Upper lobe of left lung (tissue), 6 donors: ENCODE measurements around the gene OR8G1. TPM values are rescaled to one million over a fixed set of nuclear protein-coding genes. Genes with fewer than 3 reads are reported as not detected.

Experiments used
- ATAC-seq, 2 donors: fragments of 200-7000 bp; cut with Tn5 transposase; one replicate each; pipeline ENCODE4 v1.9.1; 2022; ENCODE audit warnings: mild to moderate bottlenecking in 2 of 2, moderate library complexity in 2 of 2; ENCODE audit not compliant: low FRiP score in 2 of 2
- DNase-seq, 2 donors: peaks; one replicate each; pipeline ENCODE4 v3.0.0-alpha.2; 2019 to 2020
- H3K27ac ChIP-seq, 4 donors: fragments of 200-600 bp; sonication (generic); one replicate each; pipeline ENCODE4 v1.5.1; 2016 to 2019
- H3K27me3 ChIP-seq, 4 donors: fragments of 200-600 bp; sonication (generic); one replicate each; pipeline ENCODE4 v1.5.1; 2017 to 2019
- H3K36me3 ChIP-seq, 4 donors: fragments of 200-600 bp; sonication (generic); one replicate each; pipeline ENCODE4 v1.5.1; 2016 to 2019
- H3K4me1 ChIP-seq, 4 donors: fragments of 200-600 bp; sonication (generic); one replicate each; pipeline ENCODE4 v1.5.1; 2018 to 2019
- H3K4me3 ChIP-seq, 4 donors: fragments of 200-600 bp; sonication (generic); one replicate each; pipeline ENCODE4 v1.5.1; 2017 to 2019; ENCODE audit warnings: mild to moderate bottlenecking in 2 of 4, moderate library complexity in 1 of 4
- H3K9me3 ChIP-seq, 4 donors: fragments of 200-600 bp; sonication (generic); one replicate each; pipeline ENCODE4 v1.5.1; 2018 to 2019
- CTCF ChIP-seq, 6 experiments: fragments of 450-650 bp in 4 of 6; fragments of 200-600 bp in 2 of 6; sonication (generic) in 2 of 6; IDR thresholded peaks; one replicate each; pipeline ENCODE4 v1.5.1; 2016 to 2019; ENCODE audit warnings: antibody characterized with exemption in 6 of 6
- EP300 ChIP-seq, 4 donors: sonication (generic); formaldehyde crosslinking; IDR thresholded peaks; one replicate each; pipeline ENCODE4 v1.5.1; 2017; ENCODE audit warnings: antibody characterized with exemption in 4 of 4, control low read depth in 2 of 4
- POLR2A ChIP-seq, 4 donors: fragments of 450-650 bp; IDR thresholded peaks; one replicate each; pipeline ENCODE4 v1.5.1; 2016 to 2017; ENCODE audit warnings: antibody characterized with exemption in 4 of 4, mild to moderate bottlenecking in 2 of 4
- POLR2AphosphoS5 ChIP-seq, 2 donors: sonication (generic); formaldehyde crosslinking; IDR thresholded peaks; one replicate each; pipeline ENCODE4 v1.5.1; 2017; ENCODE audit warnings: antibody characterized with exemption in 2 of 2
- WGBS, 2 donors: methylation state at CpG; one replicate each; pipeline ENCODE4 v1.1.5; 2017 to 2018; 5-methylcytosine and 5-hydroxymethylcytosine counted together
- total RNA-seq, 6 donors: library from RNA; depleted of rRNA in 4 of 6; stranded (reverse); fragments of >200 nt in 4 of 6; gene quantifications; one replicate each; pipeline versions ENCODE4 v1.1.0 to v1.2.1, GENCODE V29; 2016 to 2021
- donor health status: DM: no; HTN: no; CAD: no; lungs with moderate emphysema.
- donor health status: DM: no; HTN: yes; CAD: no; lungs with severe emphysema.

Gene OR8G1
- total RNA-seq, 6 donors from 2014 or later: not detected

- Histone ChIP-seq H3K27me3 (no peaks in the 10 kb centered on the region), H3K36me3 (no peaks in the 10 kb centered on the region), H3K4me3 (no peak overlapping the region), H3K4me1 (no peaks in the 10 kb centered on the region), H3K27ac (no peak overlapping the region), H3K9me3 (no peaks in the 10 kb centered on the region)
- ATAC-seq: no peak
- no peak for TF ChIP-seq POLR2A (IDR thresholded peaks at IDR 0.05)
- no peak for TF ChIP-seq CTCF (IDR thresholded peaks at IDR 0.05)
- TF ChIP-seq EP300 (IDR thresholded peaks at IDR 0.05): no peak
- no peak for TF ChIP-seq POLR2AphosphoS5 (IDR thresholded peaks at IDR 0.05)
- WGBS, 2 donors: 82 to 92% methylated on average over 5 of the region's 5 CpGs
- no peak for DNase-seq
Measured at GRCh38 chr11:124204008-124204407, 36.9 kb upstream of the OR8G1 start.

DNA sequence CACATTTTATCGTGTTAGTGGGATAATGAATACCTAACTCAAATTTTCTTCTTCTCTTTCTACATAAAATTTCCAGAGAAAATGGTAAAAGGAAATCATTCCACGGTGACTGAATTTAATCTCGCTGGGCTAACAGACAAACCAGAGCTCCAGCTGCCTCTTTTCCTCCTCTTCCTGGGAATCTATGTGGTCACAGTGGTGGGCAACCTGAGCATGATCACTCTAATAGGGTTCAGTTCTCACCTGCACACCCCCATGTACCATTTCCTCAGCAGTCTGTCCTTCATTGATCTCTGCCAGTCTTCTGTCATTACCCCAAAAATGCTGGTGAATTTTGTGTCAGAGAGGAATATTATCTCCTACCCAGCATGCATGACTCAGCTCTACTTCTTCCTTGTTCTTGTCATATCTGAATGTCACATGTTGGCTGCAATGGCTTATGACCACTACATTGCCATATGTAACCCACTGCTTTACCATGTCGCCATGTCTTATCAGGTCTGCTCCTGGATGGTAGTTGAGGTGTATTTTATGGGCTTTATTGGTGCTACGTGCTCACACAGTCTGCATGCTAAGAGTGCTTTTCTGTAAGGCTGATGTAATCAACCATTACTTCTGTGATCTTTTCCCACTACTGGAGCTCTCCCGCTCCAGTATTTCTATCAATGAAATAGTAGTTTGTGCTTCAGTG lies 33.6 kb upstream of the OR8G1 start:
- no peaks in the 10 kb centered on the region for H3K36me3 ChIP-seq
- no peaks in the 10 kb centered on the region for H3K4me1 ChIP-seq
- TF ChIP-seq EP300 (IDR thresholded peaks at IDR 0.05) (no peak), POLR2AphosphoS5 (IDR thresholded peaks at IDR 0.05) (no peak), POLR2A (IDR thresholded peaks at IDR 0.05) (no peak), CTCF (IDR thresholded peaks at IDR 0.05) (no peak)
- WGBS, 2 donors: 80 to 82% methylated on average over 6 of the region's 6 CpGs
- ATAC-seq: no peak
- no peaks in the 10 kb centered on the region for H3K27me3 ChIP-seq
- H3K4me3 ChIP-seq: no peak overlapping the region
- no peaks in the 10 kb centered on the region for H3K9me3 ChIP-seq
- DNase-seq: no peak
- no peak overlapping the region for H3K27ac ChIP-seq

GRCh38 chr11:124209824-124210357 lies 31.0 kb upstream of the OR8G1 start:
- ATAC-seq (peak; percentile 14 to 17), DNase-seq (peak in 1 of 2 donors; percentile 37)
- Histone ChIP-seq H3K27me3 (no peaks in the 10 kb centered on the region), H3K36me3 (no peaks in the 10 kb centered on the region), H3K27ac (no peak overlapping the region), H3K4me1 (no peaks in the 10 kb centered on the region), H3K4me3 (no peak overlapping the region), H3K9me3 (no peaks in the 10 kb centered on the region)
- no peak for TF ChIP-seq POLR2AphosphoS5 (IDR thresholded peaks at IDR 0.05)
- TF ChIP-seq EP300 (IDR thresholded peaks at IDR 0.05): no peak
- no peak for TF ChIP-seq POLR2A (IDR thresholded peaks at IDR 0.05)
- TF ChIP-seq CTCF (IDR thresholded peaks at IDR 0.05): no peak
- 80 to 88% methylated on average over 1 to 3 of the region's 6 CpGs for WGBS, 2 donors

- DNase-seq: peak in 1 of 2 donors; percentile 52
- no peak overlapping the region for H3K27ac ChIP-seq
- WGBS, 2 donors: 60% methylated on average over 5 of the region's 5 CpGs; no CpG with 5 or more reads in 1 of the 2 donors
- no peaks in the 10 kb centered on the region for H3K27me3 ChIP-seq
- peak; percentile 19 to 32 for ATAC-seq
- TF ChIP-seq POLR2A (IDR thresholded peaks at IDR 0.05): no peak
- TF ChIP-seq CTCF (IDR thresholded peaks at IDR 0.05): no peak
- TF ChIP-seq EP300 (IDR thresholded peaks at IDR 0.05): no peak
- no peak for TF ChIP-seq POLR2AphosphoS5 (IDR thresholded peaks at IDR 0.05)
- H3K4me1 ChIP-seq: no peaks in the 10 kb centered on the region
- no peak overlapping the region for H3K4me3 ChIP-seq
- H3K9me3 ChIP-seq: no peaks in the 10 kb centered on the region
- no peaks in the 10 kb centered on the region for H3K36me3 ChIP-seq
Measured at GRCh38 chr11:124210421-124210820, 30.5 kb upstream of the OR8G1 start.

DNA sequence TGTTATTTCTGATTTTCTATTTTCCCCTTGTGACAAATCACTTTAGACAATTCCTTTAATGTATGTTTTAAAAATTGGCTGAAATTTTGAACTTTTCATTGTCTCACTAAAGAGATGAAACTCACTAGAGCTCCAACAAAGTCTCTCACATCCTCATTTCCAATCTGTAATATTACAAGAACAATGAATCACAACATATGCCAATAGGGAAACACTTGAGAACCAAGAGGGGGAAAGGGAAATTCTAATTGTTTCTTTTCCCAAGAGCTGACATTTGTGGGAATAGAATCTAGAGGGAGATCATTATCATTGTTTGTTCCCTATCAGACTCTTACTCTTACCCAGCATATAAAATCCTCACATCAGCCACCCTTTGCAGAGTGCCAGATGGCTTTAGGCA lies 29.6 kb upstream of the OR8G1 start:
- no peak for ATAC-seq
- no peaks in the 10 kb centered on the region for H3K4me1 ChIP-seq
- no peaks in the 10 kb centered on the region for H3K27me3 ChIP-seq
- no peaks in the 10 kb centered on the region for H3K9me3 ChIP-seq
- H3K27ac ChIP-seq: no peak overlapping the region
- H3K4me3 ChIP-seq: no peak overlapping the region
- no peak for TF ChIP-seq CTCF (IDR thresholded peaks at IDR 0.05)
- TF ChIP-seq EP300 (IDR thresholded peaks at IDR 0.05): no peak
- TF ChIP-seq POLR2A (IDR thresholded peaks at IDR 0.05): no peak
- no peak for TF ChIP-seq POLR2AphosphoS5 (IDR thresholded peaks at IDR 0.05)
- DNase-seq: no peak
- no peaks in the 10 kb centered on the region for H3K36me3 ChIP-seq
